CD4-positive, alpha-beta T cell (primary cell): ENCODE results near the gene AQP1. TPM values are rescaled to one million over a fixed set of nuclear protein-coding genes. Genes with fewer than 3 reads are reported as not detected.

Source experiments
- ATAC-seq: fragments of 200-7000 bp; cut with Tn5 transposase; one replicate; pipeline ENCODE4 v1.10.0; 2022; ENCODE audit warnings: mild to moderate bottlenecking; ENCODE audit not compliant: poor library complexity
- CTCF ChIA-PET: fragments of 350-600 bp; sonication (Branson Sonifier 250); formaldehyde crosslinking; loops from one replicate; lab custom pipeline; 2021; ENCODE audit warnings: antibody characterized with exemption, inconsistent platforms; lab: Charles Lee
- POLR2A ChIA-PET: fragments of 350-600 bp; sonication (Branson Sonifier 250); formaldehyde crosslinking; loops from one replicate; lab custom pipeline; 2021; ENCODE audit warnings: antibody characterized with exemption, inconsistent platforms; lab: Charles Lee
- DNase-seq, 14 experiments: peaks; one replicate each; pipeline ENCODE4 v3.0.0-alpha.2; 2013 to 2020; ENCODE audit warnings: mixed read lengths in 2 of 14
- H3K27ac ChIP-seq, 2 donors: one replicate each; pipeline versions ENCODE4 v1.5.1 to v1.7.0; 2013; ENCODE audit warnings: low read length in 2 of 2, low read depth in 1 of 2, mild to moderate bottlenecking in 1 of 2
- H3K27me3 ChIP-seq, 2 experiments: 1 replicate in 1 of 2; 2 replicates in 1 of 2; pipeline versions ENCODE4 v1.6.1 to v1.7.0; 2013; ENCODE audit warnings: low read length in 2 of 2, control low read depth in 1 of 2, mild to moderate bottlenecking in 1 of 2, moderate library complexity in 1 of 2; ENCODE audit not compliant: insufficient read depth in 2 of 2, control insufficient read depth in 1 of 2
- H3K36me3 ChIP-seq: one replicate; pipeline ENCODE4 v1.6.1; 2013; ENCODE audit warnings: low read length, control low read depth; ENCODE audit not compliant: insufficient read depth
- H3K4me1 ChIP-seq: one replicate; pipeline ENCODE4 v1.6.1; 2013; ENCODE audit warnings: low read length, control low read depth; ENCODE audit not compliant: insufficient read depth
- H3K4me3 ChIP-seq: one replicate; pipeline ENCODE4 v1.5.1; 2013; ENCODE audit warnings: mild to moderate bottlenecking, low read length, moderate library complexity
- H3K9me3 ChIP-seq, 2 experiments: 1 replicate in 1 of 2; 2 replicates in 1 of 2; pipeline versions ENCODE4 v1.6.1 to v1.7.0; 2013; ENCODE audit warnings: low read length in 2 of 2, mild to moderate bottlenecking in 2 of 2, control low read depth in 1 of 2, moderate library complexity in 1 of 2; ENCODE audit not compliant: control insufficient read depth in 1 of 2, insufficient read depth in 1 of 2
- H3K27ac Mint-ChIP-seq: one replicate; pipeline ENCODE4 v1.8.0; 2020; ENCODE audit warnings: mixed read lengths
- H3K27me3 Mint-ChIP-seq: one replicate; pipeline ENCODE4 v1.8.0; 2021; ENCODE audit warnings: mixed read lengths
- H3K36me3 Mint-ChIP-seq: one replicate; pipeline ENCODE4 v1.8.0; 2021; ENCODE audit warnings: low read depth, mixed read lengths
- H3K4me1 Mint-ChIP-seq: one replicate; pipeline ENCODE4 v1.8.0; 2021; ENCODE audit warnings: low read depth, mixed read lengths
- H3K4me3 Mint-ChIP-seq: one replicate; pipeline ENCODE4 v1.8.0; 2020; ENCODE audit warnings: mild to moderate bottlenecking, mixed read lengths
- H3K9me3 Mint-ChIP-seq: one replicate; pipeline ENCODE4 v1.8.0; 2020; ENCODE audit warnings: mixed read lengths
- intact Hi-C, 2 experiments: fragments of 100-400 bp; cut with DNase I in 1 of 2; cut with micrococcal nuclease in 1 of 2; formaldehyde crosslinking; loops; one replicate each; pipeline versions ENCODE4 v1.15.1 to v1.9.0; 2023 to 2025; cut with DNase I, micrococcal nuclease
- total RNA-seq, 174 experiments: library from RNA in 2 of 174; stranded (reverse) in 2 of 174; gene quantifications; one replicate each; pipeline ENCODE4 v1.2.3 and lab custom pipeline; 2021 to 2026
- TF ChIP-seq, protein P1 (sequence below): fragments of 200-600 bp; IDR thresholded peaks from one replicate; pipeline ENCODE4 v1.8.0; 2022; ENCODE audit warnings: antibody characterized with exemption, mild to moderate bottlenecking

Gene AQP1
- total RNA-seq, 2 experiments from 2014 or later = 0.17 to 0.22 TPM

DNA sequence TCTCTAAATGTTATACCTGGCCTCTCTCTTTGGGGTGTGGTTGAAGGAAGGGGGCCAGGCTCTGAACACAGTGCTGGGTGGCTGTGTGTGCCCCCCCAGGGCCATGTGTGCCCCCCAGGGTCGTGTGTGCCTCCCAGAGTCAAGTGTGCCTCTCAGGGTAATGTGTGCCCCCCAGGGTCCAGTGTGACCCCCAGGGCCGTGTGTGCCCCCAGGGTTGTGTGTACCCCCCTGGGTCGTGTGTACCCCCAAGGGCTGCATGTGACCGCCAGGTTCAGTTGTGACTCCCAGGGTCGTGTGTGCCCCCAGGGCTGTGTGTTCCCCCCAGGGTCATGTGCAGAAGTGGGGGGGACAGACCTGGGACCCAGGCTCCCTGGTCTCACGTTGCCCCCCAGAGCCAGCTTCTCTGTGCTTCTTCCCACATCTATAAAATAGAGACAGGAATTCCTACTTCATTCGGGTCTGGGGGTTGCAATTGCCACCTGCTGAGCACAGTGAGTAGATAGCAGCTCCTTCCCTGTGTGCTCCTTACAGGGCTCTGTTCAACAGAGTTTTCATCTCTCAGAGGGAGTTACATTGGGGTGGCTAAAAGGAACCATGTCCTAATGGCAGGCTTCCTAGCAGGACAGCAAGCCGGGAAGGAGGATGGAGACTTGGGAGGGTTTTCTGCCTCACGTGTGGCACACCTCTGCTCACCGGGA is 40.7 kb upstream of the AQP1 start:
- H3K9me3 Mint-ChIP-seq = no peaks in the 10 kb centered on the region
- Histone ChIP-seq H3K27ac (no peak overlapping the region), H3K9me3 (no peaks in the 10 kb centered on the region), H3K27me3 (no peaks in the 10 kb centered on the region), H3K36me3 (no peaks in the 10 kb centered on the region), H3K4me3 (no peak overlapping the region), H3K4me1 (no peaks in the 10 kb centered on the region)
- TF ChIP-seq, protein P1, sequence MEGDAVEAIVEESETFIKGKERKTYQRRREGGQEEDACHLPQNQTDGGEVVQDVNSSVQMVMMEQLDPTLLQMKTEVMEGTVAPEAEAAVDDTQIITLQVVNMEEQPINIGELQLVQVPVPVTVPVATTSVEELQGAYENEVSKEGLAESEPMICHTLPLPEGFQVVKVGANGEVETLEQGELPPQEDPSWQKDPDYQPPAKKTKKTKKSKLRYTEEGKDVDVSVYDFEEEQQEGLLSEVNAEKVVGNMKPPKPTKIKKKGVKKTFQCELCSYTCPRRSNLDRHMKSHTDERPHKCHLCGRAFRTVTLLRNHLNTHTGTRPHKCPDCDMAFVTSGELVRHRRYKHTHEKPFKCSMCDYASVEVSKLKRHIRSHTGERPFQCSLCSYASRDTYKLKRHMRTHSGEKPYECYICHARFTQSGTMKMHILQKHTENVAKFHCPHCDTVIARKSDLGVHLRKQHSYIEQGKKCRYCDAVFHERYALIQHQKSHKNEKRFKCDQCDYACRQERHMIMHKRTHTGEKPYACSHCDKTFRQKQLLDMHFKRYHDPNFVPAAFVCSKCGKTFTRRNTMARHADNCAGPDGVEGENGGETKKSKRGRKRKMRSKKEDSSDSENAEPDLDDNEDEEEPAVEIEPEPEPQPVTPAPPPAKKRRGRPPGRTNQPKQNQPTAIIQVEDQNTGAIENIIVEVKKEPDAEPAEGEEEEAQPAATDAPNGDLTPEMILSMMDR = no peak
- H3K27ac Mint-ChIP-seq = no peak overlapping the region
- ChIA-PET POLR2A (no interaction called here), CTCF (no interaction called here)
- intact Hi-C loops = no loop called here
- H3K36me3 Mint-ChIP-seq = no peaks in the 10 kb centered on the region
- no peaks in the 10 kb centered on the region for H3K4me1 Mint-ChIP-seq
- H3K4me3 Mint-ChIP-seq = no peak overlapping the region
- DNase-seq = no peak
- no peaks in the 10 kb centered on the region for H3K27me3 Mint-ChIP-seq
- no peak for ATAC-seq

DNA sequence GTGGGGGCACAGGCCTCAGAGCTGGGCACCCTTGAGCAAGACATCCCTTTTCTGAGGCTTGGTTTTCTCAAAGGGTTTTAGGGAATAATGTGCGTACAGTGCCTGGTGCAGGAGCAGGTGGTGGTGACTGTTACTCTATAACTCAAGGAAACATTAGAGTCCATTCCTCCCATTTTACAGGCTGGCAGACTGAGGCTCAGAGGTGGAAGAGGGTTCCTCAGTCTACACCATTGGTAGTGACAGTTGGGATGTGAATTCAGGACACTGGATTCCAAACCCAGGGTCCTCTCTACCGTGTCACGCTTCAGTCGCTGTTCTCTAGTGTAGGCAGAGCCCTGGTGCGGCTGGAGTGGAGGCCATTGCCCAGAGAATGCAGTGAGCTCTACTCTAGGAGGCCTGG is 40.0 kb upstream of the AQP1 start:
- Histone ChIP-seq H3K9me3 (no peaks in the 10 kb centered on the region), H3K27me3 (no peaks in the 10 kb centered on the region), H3K4me3 (no peak overlapping the region), H3K27ac (no peak overlapping the region), H3K4me1 (no peaks in the 10 kb centered on the region), H3K36me3 (no peaks in the 10 kb centered on the region)
- H3K4me3 Mint-ChIP-seq = no peak overlapping the region
- POLR2A ChIA-PET = no interaction called here
- H3K9me3 Mint-ChIP-seq = no peaks in the 10 kb centered on the region
- CTCF ChIA-PET = no interaction called here
- intact Hi-C loops = no loop called here
- H3K36me3 Mint-ChIP-seq = no peaks in the 10 kb centered on the region
- no peaks in the 10 kb centered on the region for H3K4me1 Mint-ChIP-seq
- ATAC-seq (no peak), DNase-seq (no peak)
- TF ChIP-seq, protein P1 = no peak
- H3K27ac Mint-ChIP-seq = no peak overlapping the region
- no peaks in the 10 kb centered on the region for H3K27me3 Mint-ChIP-seq

DNA sequence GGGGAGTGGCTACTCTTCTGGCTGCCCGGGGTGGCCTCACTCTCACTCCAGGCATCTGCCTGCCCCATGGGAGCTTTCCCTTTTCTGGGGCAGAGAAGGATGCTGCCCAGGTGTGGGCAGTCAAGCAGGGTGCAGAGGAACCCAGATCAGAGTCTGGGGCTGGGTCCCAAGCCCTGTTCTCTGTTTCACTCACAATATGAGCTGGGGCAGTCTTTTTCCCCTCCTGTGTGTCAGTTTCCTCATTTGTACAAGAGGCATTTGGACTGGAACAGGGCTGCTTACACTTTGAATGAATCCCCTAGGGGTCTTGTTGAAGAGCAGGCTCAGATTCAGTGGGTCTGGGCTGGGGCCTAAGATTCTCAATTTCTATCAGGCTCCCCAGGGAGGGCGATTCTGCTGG is 38.4 kb upstream of the AQP1 start:
- Histone ChIP-seq H3K27me3 (no peaks in the 10 kb centered on the region), H3K9me3 (no peaks in the 10 kb centered on the region), H3K4me1 (no peaks in the 10 kb centered on the region), H3K27ac (no peak overlapping the region), H3K36me3 (no peaks in the 10 kb centered on the region), H3K4me3 (no peak overlapping the region)
- TF ChIP-seq, protein P1 = no peak
- intact Hi-C loops = no loop called here
- H3K27me3 Mint-ChIP-seq = no peaks in the 10 kb centered on the region
- H3K9me3 Mint-ChIP-seq = no peaks in the 10 kb centered on the region
- DNase-seq (no peak), ATAC-seq (no peak)
- no peaks in the 10 kb centered on the region for H3K4me1 Mint-ChIP-seq
- H3K27ac Mint-ChIP-seq = no peak overlapping the region
- H3K36me3 Mint-ChIP-seq = no peaks in the 10 kb centered on the region
- no peak overlapping the region for H3K4me3 Mint-ChIP-seq
- ChIA-PET CTCF (no interaction called here), POLR2A (no interaction called here)
